HEK293 (cell line): ENCODE results near the gene RFPL1.
"Not testable (repeated sequence)": the region's sequence is repeated elsewhere in the genome, so short reads cannot be mapped to it uniquely, and the experiment has no call there.

Experiments used
- GLI2 ChIP-seq: fragments of 450-650 bp; formaldehyde crosslinking; IDR thresholded peaks from 2 replicates; pipeline ENCODE4; 2017; ENCODE audit warnings: missing biosample characterization, missing genetic modification characterization, low read depth, borderline replicate concordance
- SETDB1 ChIP-seq: IDR thresholded peaks from one replicate; pipeline ENCODE4 v1.6.1; 2017; ENCODE audit warnings: mild to moderate bottlenecking, low read length, moderate library complexity, mixed read lengths; ENCODE audit not compliant: insufficient read length
- SP2 ChIP-seq: fragments of 450-650 bp; formaldehyde crosslinking; IDR thresholded peaks from 2 replicates; pipeline ENCODE4 v1.5.1; 2016; ENCODE audit warnings: missing biosample characterization, missing genetic modification characterization
- YY1 ChIP-seq: fragments of 450-650 bp; formaldehyde crosslinking; IDR thresholded peaks from 2 replicates; pipeline ENCODE4 v1.5.1; 2018; ENCODE audit warnings: missing biosample characterization, missing genetic modification characterization
- ZBTB7A ChIP-seq: fragments of 450-650 bp; formaldehyde crosslinking; IDR thresholded peaks from 2 replicates; pipeline ENCODE4 v1.5.1; 2016; ENCODE audit warnings: low read depth, missing biosample characterization, missing genetic modification characterization
- ZNF10 ChIP-seq: fragments of 450-650 bp; formaldehyde crosslinking; IDR thresholded peaks from 2 replicates; pipeline ENCODE4 v1.5.1; 2017; ENCODE audit warnings: missing biosample characterization, missing genetic modification characterization
- ZNF416 ChIP-seq: fragments of 450-650 bp; formaldehyde crosslinking; IDR thresholded peaks from 2 replicates; pipeline ENCODE4 v1.5.1; 2016; ENCODE audit warnings: missing biosample characterization, missing genetic modification characterization
- ZNF426 ChIP-seq: fragments of 450-650 bp; formaldehyde crosslinking; IDR thresholded peaks from 2 replicates; pipeline ENCODE4 v1.5.1; 2017; ENCODE audit warnings: missing biosample characterization, missing genetic modification characterization, mild to moderate bottlenecking, inconsistent platforms, moderate library complexity
- ZNF654 ChIP-seq: fragments of 450-650 bp; formaldehyde crosslinking; IDR thresholded peaks from 2 replicates; pipeline ENCODE4 v1.5.1; 2016; ENCODE audit warnings: low read depth, missing biosample characterization, missing genetic modification characterization
- ZNF677 ChIP-seq: fragments of 450-650 bp; IDR thresholded peaks from 2 replicates; pipeline ENCODE4 v1.5.0; 2018; ENCODE audit warnings: missing biosample characterization, mild to moderate bottlenecking, missing genetic modification characterization, moderate library complexity
- TF ChIP-seq, protein P1 (sequence below): fragments of 450-650 bp; formaldehyde crosslinking; IDR thresholded peaks from 2 replicates; pipeline ENCODE4 v1.5.1; 2016; ENCODE audit warnings: missing biosample characterization, missing genetic modification characterization
- TF ChIP-seq, protein P2 (sequence below): fragments of 450-650 bp; formaldehyde crosslinking; IDR thresholded peaks from 2 replicates; pipeline ENCODE4 v1.5.1; 2017; ENCODE audit warnings: missing biosample characterization, missing genetic modification characterization
- TF ChIP-seq, protein P3 (sequence below): fragments of 450-650 bp; formaldehyde crosslinking; IDR thresholded peaks from 2 replicates; pipeline ENCODE4 v1.5.1; 2016; ENCODE audit warnings: missing biosample characterization, missing genetic modification characterization

- TF ChIP-seq, protein P1, sequence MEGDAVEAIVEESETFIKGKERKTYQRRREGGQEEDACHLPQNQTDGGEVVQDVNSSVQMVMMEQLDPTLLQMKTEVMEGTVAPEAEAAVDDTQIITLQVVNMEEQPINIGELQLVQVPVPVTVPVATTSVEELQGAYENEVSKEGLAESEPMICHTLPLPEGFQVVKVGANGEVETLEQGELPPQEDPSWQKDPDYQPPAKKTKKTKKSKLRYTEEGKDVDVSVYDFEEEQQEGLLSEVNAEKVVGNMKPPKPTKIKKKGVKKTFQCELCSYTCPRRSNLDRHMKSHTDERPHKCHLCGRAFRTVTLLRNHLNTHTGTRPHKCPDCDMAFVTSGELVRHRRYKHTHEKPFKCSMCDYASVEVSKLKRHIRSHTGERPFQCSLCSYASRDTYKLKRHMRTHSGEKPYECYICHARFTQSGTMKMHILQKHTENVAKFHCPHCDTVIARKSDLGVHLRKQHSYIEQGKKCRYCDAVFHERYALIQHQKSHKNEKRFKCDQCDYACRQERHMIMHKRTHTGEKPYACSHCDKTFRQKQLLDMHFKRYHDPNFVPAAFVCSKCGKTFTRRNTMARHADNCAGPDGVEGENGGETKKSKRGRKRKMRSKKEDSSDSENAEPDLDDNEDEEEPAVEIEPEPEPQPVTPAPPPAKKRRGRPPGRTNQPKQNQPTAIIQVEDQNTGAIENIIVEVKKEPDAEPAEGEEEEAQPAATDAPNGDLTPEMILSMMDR (tag by site-specific recombination) = not testable (repeated sequence)
- TF ChIP-seq ZNF677 (tag by site-specific recombination); ZNF654; ZBTB7A (tag by site-specific recombination); GLI2 (tag by site-specific recombination); ZNF426 (tag by site-specific recombination); SETDB1; ZNF416 (tag by site-specific recombination); SP2 (tag by site-specific recombination); YY1 (tag by site-specific recombination); ZNF10 (tag by site-specific recombination): not testable (repeated sequence)
- TF ChIP-seq, protein P2, sequence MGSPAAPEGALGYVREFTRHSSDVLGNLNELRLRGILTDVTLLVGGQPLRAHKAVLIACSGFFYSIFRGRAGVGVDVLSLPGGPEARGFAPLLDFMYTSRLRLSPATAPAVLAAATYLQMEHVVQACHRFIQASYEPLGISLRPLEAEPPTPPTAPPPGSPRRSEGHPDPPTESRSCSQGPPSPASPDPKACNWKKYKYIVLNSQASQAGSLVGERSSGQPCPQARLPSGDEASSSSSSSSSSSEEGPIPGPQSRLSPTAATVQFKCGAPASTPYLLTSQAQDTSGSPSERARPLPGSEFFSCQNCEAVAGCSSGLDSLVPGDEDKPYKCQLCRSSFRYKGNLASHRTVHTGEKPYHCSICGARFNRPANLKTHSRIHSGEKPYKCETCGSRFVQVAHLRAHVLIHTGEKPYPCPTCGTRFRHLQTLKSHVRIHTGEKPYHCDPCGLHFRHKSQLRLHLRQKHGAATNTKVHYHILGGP (tag by site-specific recombination) = not testable (repeated sequence)
- TF ChIP-seq, protein P3, sequence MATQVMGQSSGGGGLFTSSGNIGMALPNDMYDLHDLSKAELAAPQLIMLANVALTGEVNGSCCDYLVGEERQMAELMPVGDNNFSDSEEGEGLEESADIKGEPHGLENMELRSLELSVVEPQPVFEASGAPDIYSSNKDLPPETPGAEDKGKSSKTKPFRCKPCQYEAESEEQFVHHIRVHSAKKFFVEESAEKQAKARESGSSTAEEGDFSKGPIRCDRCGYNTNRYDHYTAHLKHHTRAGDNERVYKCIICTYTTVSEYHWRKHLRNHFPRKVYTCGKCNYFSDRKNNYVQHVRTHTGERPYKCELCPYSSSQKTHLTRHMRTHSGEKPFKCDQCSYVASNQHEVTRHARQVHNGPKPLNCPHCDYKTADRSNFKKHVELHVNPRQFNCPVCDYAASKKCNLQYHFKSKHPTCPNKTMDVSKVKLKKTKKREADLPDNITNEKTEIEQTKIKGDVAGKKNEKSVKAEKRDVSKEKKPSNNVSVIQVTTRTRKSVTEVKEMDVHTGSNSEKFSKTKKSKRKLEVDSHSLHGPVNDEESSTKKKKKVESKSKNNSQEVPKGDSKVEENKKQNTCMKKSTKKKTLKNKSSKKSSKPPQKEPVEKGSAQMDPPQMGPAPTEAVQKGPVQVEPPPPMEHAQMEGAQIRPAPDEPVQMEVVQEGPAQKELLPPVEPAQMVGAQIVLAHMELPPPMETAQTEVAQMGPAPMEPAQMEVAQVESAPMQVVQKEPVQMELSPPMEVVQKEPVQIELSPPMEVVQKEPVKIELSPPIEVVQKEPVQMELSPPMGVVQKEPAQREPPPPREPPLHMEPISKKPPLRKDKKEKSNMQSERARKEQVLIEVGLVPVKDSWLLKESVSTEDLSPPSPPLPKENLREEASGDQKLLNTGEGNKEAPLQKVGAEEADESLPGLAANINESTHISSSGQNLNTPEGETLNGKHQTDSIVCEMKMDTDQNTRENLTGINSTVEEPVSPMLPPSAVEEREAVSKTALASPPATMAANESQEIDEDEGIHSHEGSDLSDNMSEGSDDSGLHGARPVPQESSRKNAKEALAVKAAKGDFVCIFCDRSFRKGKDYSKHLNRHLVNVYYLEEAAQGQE = not testable (repeated sequence)
These were observed 26.7 kb upstream of the RFPL1 start for GRCh38 chr22:29411569-29412211.
